Measurements from ENCODE around the gene ABCC8.

The ABCC8 gene

DNA sequence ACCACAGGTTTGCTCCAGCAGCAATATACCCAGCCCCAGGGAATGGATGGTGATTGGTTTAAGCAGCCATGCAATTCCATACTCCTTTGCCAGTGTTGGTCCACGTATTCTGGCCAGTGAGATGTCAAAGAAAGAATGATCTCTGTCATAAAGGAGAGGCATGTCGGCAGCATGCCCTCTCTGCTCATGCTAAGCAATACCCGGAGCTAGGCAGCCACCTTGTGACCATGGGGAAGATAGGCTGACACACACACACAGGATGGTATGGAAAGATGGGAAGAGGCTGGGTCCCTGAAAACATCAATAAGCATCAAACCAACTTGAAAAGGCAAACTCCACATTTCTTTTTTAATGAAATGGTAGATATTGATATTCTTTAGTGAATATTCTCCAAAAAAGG is 5.1 kb downstream of the ABCC8 start:
- TF ChIP-seq GATA2 (IDR thresholded peaks at IDR 0.05; ENCODE audit: low read depth, low read length) (no peak), GATA3 (IDR thresholded peaks at IDR 0.05; ENCODE audit: low read depth, low read length) (no peak)

DNA sequence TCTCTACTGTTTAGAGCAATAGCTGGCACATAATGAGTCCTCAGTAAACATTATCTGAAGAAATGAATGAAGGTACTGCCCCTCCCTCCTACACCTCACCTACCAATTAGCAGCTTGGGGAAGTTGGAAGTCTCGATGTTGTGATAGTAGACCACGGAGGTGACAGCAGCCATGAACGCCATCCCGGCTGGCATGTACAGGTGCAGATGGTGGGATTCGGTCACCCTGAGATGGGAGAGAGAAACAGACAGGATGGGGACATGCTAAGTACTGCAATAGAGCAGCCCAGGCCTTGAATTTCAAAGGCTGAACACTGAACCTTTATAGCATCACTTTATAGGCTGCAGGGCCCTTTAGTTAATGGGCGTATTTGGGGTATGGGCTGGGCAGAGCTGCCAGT is 6.6 kb downstream of the ABCC8 start:
- no peak for TF ChIP-seq GATA2 (IDR thresholded peaks at IDR 0.05; ENCODE audit: low read depth, low read length)
- TF ChIP-seq GATA3 (IDR thresholded peaks at IDR 0.05; ENCODE audit: low read depth, low read length), result no peak

DNA sequence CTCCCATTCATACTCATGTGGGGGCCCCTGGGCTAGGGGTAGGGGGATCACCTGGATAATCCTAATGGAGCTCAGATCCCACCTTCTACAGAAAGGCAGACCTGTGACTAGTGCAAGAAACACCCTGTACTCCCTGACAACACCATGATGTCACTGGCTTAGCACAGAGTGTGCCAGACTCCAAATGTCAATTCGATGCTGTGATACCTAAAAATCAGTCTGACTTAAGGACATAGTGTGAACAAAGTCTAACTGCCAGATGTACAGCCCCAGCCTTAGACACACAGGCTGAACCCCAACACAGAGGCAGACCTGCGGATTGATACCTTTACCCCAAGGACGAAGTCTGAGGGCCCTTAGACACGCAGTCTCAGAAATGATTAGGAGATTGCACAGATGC is 8.5 kb downstream of the ABCC8 start:
- TF ChIP-seq GATA3 (IDR thresholded peaks at IDR 0.05; ENCODE audit: low read depth, low read length) (no peak), GATA2 (IDR thresholded peaks at IDR 0.05; ENCODE audit: low read depth, low read length) (no peak)

DNA sequence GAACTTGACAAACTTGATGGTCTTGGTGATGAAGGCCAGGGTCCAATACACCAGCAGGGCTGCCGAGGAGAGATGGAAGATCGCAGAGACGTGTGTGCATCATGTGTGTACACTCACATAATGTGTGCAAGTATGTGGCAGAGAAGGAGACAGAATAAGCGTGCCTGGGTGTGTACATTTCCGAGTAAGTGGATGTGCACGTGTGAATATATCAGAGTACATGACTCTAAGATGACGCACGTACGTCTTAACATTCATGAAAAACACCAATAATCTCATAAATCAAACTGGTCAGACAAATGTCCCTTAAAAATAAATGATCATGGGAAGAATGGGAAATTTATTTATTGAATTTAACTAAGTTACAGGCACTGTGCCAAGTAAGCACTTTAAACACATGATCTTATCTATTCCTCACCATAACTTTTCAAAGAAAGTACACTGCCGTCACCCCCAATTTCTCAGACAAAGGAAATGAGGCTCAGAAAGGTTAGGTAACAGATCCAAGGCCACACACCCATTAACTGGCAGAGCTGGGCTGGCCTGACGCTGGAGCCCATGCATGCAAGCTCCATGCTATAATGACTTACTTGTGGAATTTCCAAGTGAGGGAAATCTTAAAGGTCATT is 13.0 kb downstream of the ABCC8 start:
- TF ChIP-seq GATA2 (IDR thresholded peaks at IDR 0.05; ENCODE audit: low read depth, low read length) (no peak), GATA3 (IDR thresholded peaks at IDR 0.05; ENCODE audit: low read depth, low read length) (no peak)

GRCh38 chr11:17462940-17463339 is 13.7 kb downstream of the ABCC8 start:
- TF ChIP-seq GATA2 (IDR thresholded peaks at IDR 0.05; ENCODE audit: low read depth, low read length) (no peak), GATA3 (IDR thresholded peaks at IDR 0.05; ENCODE audit: low read depth, low read length) (no peak)

DNA sequence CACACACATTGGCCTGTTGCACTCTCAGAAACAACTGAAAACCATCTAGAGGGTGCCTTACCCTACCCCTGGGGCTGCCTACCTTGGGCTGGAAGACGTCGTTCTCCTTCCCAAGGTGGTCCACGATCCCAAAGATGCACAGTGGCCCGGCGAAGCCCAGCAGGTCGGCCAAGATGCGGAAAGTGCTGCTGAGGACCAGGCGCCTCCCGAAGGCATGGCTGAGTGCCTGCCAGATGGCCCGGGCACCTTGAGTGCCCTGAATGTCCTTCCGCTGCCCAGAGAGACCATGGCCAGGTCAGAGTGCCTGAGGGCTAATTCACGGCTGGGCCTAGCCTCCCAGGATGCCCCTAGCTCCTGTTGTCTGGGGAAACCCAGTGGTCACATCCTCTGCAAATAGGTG is 16.2 kb downstream of the ABCC8 start:
- TF ChIP-seq GATA3 (IDR thresholded peaks at IDR 0.05; ENCODE audit: low read depth, low read length) (no peak), GATA2 (IDR thresholded peaks at IDR 0.05; ENCODE audit: low read depth, low read length) (no peak)

GRCh38 chr11:17459236-17459896 is 17.3 kb downstream of the ABCC8 start:
- TF ChIP-seq GATA3 (IDR thresholded peaks at IDR 0.05; ENCODE audit: low read depth, low read length) (no peak), GATA2 (IDR thresholded peaks at IDR 0.05; ENCODE audit: low read depth, low read length) (no peak)

GRCh38 chr11:17458268-17458667 is 18.4 kb downstream of the ABCC8 start:
- no peak for TF ChIP-seq GATA2 (IDR thresholded peaks at IDR 0.05; ENCODE audit: low read depth, low read length)
- no peak for TF ChIP-seq GATA3 (IDR thresholded peaks at IDR 0.05; ENCODE audit: low read depth, low read length)

- TF ChIP-seq GATA3 (IDR thresholded peaks at IDR 0.05; ENCODE audit: low read depth, low read length) (no peak), GATA2 (IDR thresholded peaks at IDR 0.05; ENCODE audit: low read depth, low read length) (no peak)
Observed at GRCh38 chr11:17457396-17458173, 19.1 kb downstream of the ABCC8 start.

DNA sequence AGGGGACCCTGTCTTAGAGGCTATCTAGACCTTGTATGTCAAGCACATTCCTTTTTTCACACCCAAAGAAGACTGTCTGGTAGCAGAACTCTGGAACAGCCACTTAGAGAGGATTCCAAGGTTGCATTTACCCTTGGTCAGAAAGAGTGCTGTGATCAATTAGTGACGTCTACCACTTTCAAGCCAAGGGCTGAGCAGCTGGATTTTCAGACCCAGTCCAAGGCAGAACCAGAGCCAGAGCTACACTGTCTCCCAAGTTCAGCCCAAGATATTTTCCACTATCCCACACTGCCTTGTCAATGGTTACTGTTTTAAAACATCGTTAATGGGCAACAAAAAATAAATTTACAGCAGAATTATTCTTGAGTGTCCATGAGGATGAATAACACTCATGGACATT is 24.0 kb downstream of the ABCC8 start:
- TF ChIP-seq GATA3 (IDR thresholded peaks at IDR 0.05; ENCODE audit: low read depth, low read length), result no peak
- no peak for TF ChIP-seq GATA2 (IDR thresholded peaks at IDR 0.05; ENCODE audit: low read depth, low read length)

DNA sequence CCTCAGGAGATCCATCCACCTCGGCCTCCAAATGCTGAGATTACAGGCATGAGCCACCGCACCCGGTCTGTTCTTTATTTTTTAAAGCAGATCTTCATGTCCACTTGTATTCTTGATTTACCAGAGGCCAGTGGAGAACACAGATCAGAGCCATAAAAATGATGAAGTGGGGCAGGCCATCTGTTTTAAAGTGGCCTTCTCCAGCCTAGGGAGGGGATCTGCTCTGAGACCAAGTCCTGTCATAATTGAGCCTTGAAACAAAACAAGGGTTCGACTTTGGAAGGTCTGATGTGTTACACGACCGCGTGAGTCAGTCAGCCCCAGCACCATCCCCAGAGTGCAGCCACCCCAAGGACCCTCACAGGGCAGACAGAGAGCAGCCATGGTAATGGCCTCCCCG is 27.5 kb downstream of the ABCC8 start:
- TF ChIP-seq GATA2 (IDR thresholded peaks at IDR 0.05; ENCODE audit: low read depth, low read length), result no peak
- no peak for TF ChIP-seq GATA3 (IDR thresholded peaks at IDR 0.05; ENCODE audit: low read depth, low read length)

GRCh38 chr11:17446482-17446881 is 30.2 kb downstream of the ABCC8 start:
- TF ChIP-seq GATA2 (IDR thresholded peaks at IDR 0.05; ENCODE audit: low read depth, low read length) (no peak), GATA3 (IDR thresholded peaks at IDR 0.05; ENCODE audit: low read depth, low read length) (no peak)

GRCh38 chr11:17445240-17445795 is 31.3 kb downstream of the ABCC8 start:
- TF ChIP-seq GATA3 (IDR thresholded peaks at IDR 0.05; ENCODE audit: low read depth, low read length), result no peak
- no peak for TF ChIP-seq GATA2 (IDR thresholded peaks at IDR 0.05; ENCODE audit: low read depth, low read length)

- no peak for TF ChIP-seq GATA3 (IDR thresholded peaks at IDR 0.05; ENCODE audit: low read depth, low read length)
Observed at GRCh38 chr11:17443926-17444690, 32.5 kb downstream of the ABCC8 start.
